Tibial nerve (tissue), 4 donors: ENCODE measurements around the gene KIAA1210. TPM values are rescaled to one million over a fixed set of nuclear protein-coding genes. Genes with fewer than 3 reads are reported as not detected.
"Not testable (repeated sequence)": the region's sequence is repeated elsewhere in the genome, so short reads cannot be mapped to it uniquely, and the experiment has no call there.

Experiments
- DNase-seq, 2 donors: peaks; one replicate each; pipeline ENCODE4 v3.0.0-alpha.2; 2019; ENCODE audit warnings: low spot score in 2 of 2
- H3K27ac ChIP-seq, 4 donors: fragments of 200-600 bp; sonication (generic) in 3 of 4; one replicate each; pipeline ENCODE4 v1.5.1; 2017 to 2019; ENCODE audit warnings: mild to moderate bottlenecking in 1 of 4
- H3K27me3 ChIP-seq, 2 donors: fragments of 200-600 bp; sonication (generic) in 1 of 2; one replicate each; pipeline versions ENCODE4 v1.5.1 to v1.6.0; 2017 to 2019
- H3K36me3 ChIP-seq, 3 donors: fragments of 200-600 bp; sonication (generic); one replicate each; pipeline ENCODE4 v1.5.1; 2018 to 2019
- H3K4me1 ChIP-seq, 4 donors: fragments of 200-600 bp; sonication (generic) in 3 of 4; one replicate each; pipeline ENCODE4 v1.5.1; 2017 to 2019
- H3K4me3 ChIP-seq, 4 donors: fragments of 200-600 bp; sonication (generic) in 3 of 4; one replicate each; pipeline ENCODE4 v1.5.1; 2017 to 2019; ENCODE audit warnings: mild to moderate bottlenecking in 1 of 4, moderate library complexity in 1 of 4
- H3K9me3 ChIP-seq, 4 donors: fragments of 200-600 bp; sonication (generic) in 3 of 4; one replicate each; pipeline ENCODE4 v1.5.1; 2017 to 2019
- EP300 ChIP-seq, 2 donors: sonication (generic); formaldehyde crosslinking; IDR thresholded peaks; one replicate each; pipeline ENCODE4 v1.6.1; 2017; ENCODE audit warnings: antibody characterized with exemption in 2 of 2, mild to moderate bottlenecking in 1 of 2
- POLR2A ChIP-seq, 2 donors: fragments of 450-650 bp; IDR thresholded peaks; one replicate each; pipeline ENCODE4 v1.6.1; 2017; ENCODE audit warnings: antibody characterized with exemption in 2 of 2, mild to moderate bottlenecking in 2 of 2, moderate library complexity in 2 of 2
- WGBS, 2 donors: methylation state at CpG; one replicate each; pipeline ENCODE4 v1.1.5; 2018; 5-methylcytosine and 5-hydroxymethylcytosine counted together
- total RNA-seq, 4 donors: library from RNA; depleted of rRNA; stranded (reverse); fragments of >200 nt; gene quantifications; one replicate each; pipeline ENCODE4 v1.1.0, GENCODE V29; 2016
- TF ChIP-seq, protein P1 (sequence below), 5 experiments: fragments of 200-600 bp in 3 of 5; fragments of 450-650 bp in 2 of 5; sonication (generic) in 3 of 5; IDR thresholded peaks; one replicate each; pipeline ENCODE4 v1.5.1; 2016 to 2019; ENCODE audit warnings: antibody characterized with exemption in 5 of 5, mild to moderate bottlenecking in 3 of 5, moderate library complexity in 2 of 5

The KIAA1210 gene
- total RNA-seq, 4 donors from 2014 or later: not detected

DNA sequence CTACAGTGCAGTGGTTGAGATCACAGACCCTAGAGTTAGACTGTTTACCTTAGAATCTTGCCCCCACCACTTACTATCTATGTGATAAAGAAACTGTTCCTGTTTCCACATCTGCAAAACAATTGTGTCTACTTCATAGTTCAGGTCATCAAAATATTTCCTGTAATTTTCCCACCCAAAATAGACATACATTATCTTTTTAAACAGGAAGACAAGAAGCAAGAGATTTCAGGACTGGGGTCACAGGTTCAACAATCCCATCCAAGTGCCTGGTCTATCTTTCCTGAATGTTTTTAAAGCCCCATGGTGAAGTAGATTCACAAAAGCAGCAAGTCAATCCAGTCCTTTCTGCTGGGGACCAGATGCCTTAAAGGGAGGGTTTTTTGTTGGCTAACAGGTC is 96.6 kb downstream of the KIAA1210 start:
- DNase-seq: no peak
- Histone ChIP-seq H3K9me3 (peaks cover 0 to 3% (median 0%) of the 10 kb centered on the region in 4 donors), H3K4me1 (no peaks in the 10 kb centered on the region), H3K4me3 (no peak overlapping the region), H3K27me3 (no peaks in the 10 kb centered on the region), H3K27ac (no peak overlapping the region), H3K36me3 (no peaks in the 10 kb centered on the region)
- TF ChIP-seq, protein P1, sequence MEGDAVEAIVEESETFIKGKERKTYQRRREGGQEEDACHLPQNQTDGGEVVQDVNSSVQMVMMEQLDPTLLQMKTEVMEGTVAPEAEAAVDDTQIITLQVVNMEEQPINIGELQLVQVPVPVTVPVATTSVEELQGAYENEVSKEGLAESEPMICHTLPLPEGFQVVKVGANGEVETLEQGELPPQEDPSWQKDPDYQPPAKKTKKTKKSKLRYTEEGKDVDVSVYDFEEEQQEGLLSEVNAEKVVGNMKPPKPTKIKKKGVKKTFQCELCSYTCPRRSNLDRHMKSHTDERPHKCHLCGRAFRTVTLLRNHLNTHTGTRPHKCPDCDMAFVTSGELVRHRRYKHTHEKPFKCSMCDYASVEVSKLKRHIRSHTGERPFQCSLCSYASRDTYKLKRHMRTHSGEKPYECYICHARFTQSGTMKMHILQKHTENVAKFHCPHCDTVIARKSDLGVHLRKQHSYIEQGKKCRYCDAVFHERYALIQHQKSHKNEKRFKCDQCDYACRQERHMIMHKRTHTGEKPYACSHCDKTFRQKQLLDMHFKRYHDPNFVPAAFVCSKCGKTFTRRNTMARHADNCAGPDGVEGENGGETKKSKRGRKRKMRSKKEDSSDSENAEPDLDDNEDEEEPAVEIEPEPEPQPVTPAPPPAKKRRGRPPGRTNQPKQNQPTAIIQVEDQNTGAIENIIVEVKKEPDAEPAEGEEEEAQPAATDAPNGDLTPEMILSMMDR (IDR thresholded peaks at IDR 0.05): no peak
- TF ChIP-seq EP300 (IDR thresholded peaks at IDR 0.05): no peak
- TF ChIP-seq POLR2A (IDR thresholded peaks at IDR 0.05): no peak

DNA sequence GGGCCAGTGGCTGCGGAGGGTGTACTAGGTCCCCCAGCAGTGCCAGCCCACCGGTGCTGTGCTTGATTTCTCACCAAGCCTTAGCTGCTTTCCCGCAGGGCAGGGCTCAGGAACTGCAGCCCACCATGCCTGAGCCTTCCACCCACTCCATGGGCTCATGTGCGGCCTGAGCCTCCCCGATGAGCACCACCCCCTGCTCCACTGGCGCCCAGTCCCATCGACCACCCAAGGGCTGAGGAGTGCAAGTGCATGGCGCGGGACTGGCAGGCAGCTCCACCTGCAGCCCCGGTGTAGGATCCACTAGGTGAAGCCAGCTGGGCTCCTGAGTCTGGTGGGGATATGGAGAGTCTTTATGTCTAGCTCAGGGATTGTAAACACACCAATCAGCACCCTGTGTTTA is 98.0 kb downstream of the KIAA1210 start:
- not testable (repeated sequence) for DNase-seq, H3K9me3 ChIP-seq, H3K36me3 ChIP-seq, H3K27ac ChIP-seq, H3K27me3 ChIP-seq, H3K4me3 ChIP-seq, H3K4me1 ChIP-seq
- 100% methylated on average over 3 to 6 of the region's 10 CpGs for WGBS, 2 donors

DNA sequence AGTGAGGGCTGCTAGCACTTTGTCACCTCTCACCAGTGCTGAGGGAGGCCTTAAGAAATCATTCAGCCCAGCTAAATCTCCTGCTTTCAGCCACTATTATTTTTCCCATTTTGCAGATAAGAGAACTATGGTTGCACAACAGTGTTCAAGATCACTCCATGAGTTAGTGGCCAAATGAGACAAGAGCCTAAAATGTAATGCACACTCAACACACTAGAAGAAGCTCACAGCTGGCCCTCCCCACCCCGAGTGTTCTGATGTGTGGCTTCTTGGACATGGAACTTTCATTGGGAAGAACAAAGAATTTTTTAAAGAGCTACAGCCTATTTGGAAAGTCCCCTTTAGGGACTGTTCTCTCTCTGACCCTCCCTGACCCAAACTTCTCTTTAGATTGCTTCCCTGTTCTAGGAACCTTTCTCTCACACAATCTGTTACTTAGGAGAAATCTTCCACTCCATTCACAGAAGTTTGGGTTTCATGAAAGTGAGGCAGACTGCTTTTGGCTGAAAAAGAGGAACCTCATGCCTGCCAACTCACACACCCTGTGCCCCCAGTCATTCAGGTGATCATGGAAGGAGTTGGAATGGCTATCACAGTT is 98.8 kb downstream of the KIAA1210 start:
- peaks cover 0 to 3% (median 0%) of the 10 kb centered on the region in 4 donors for H3K9me3 ChIP-seq
- no peak for DNase-seq
- H3K36me3 ChIP-seq: no peaks in the 10 kb centered on the region
- no peaks in the 10 kb centered on the region for H3K27me3 ChIP-seq
- TF ChIP-seq EP300 (IDR thresholded peaks at IDR 0.05): no peak
- no peak for TF ChIP-seq POLR2A (IDR thresholded peaks at IDR 0.05)
- TF ChIP-seq, protein P1 (IDR thresholded peaks at IDR 0.05): no peak
- H3K27ac ChIP-seq: no peak overlapping the region
- WGBS, 2 donors: 19 to 54% methylated on average over 1 of the region's 1 CpG
- no peaks in the 10 kb centered on the region for H3K4me1 ChIP-seq
- H3K4me3 ChIP-seq: no peak overlapping the region

Other genes starting within 250 kb of the KIAA1210 start
- gene LONRF3, start 153.2 kb downstream of the KIAA1210 start, total RNA-seq: 10 to 100 TPM; 12.2 to 20.4 (median 19.2) TPM
- not detected for gene CT47C1, start 54.8 kb downstream of the KIAA1210 start, total RNA-seq
- 100 to 1,000 TPM; 151 to 201 (median 169) TPM for gene PGRMC1, start 108.5 kb upstream of the KIAA1210 start, total RNA-seq